Activated naive CD4-positive, alpha-beta T cell treated with anti-CD3 and anti-CD28 coated beads, Interleukin-2, amount 50 U/mL, for 24 hours (primary cell): ENCODE results near the gene ZDHHC12.
"Not testable (repeated sequence)": the region's sequence is repeated elsewhere in the genome, so short reads cannot be mapped to it uniquely, and the experiment has no call there.

Experiments used
- H3K27ac Mint-ChIP-seq: one replicate; pipeline ENCODE4 v1.8.0; 2021; ENCODE audit warnings: mild to moderate bottlenecking, mixed read lengths
- H3K27me3 Mint-ChIP-seq: one replicate; pipeline ENCODE4 v1.8.0; 2021; ENCODE audit warnings: mixed read lengths
- H3K36me3 Mint-ChIP-seq: one replicate; pipeline ENCODE4 v1.8.0; 2021; ENCODE audit warnings: mixed read lengths
- H3K4me1 Mint-ChIP-seq: one replicate; pipeline ENCODE4 v1.8.0; 2021; ENCODE audit warnings: mixed read lengths
- H3K4me3 Mint-ChIP-seq: one replicate; pipeline ENCODE4 v1.8.0; 2021; ENCODE audit warnings: mild to moderate bottlenecking, mixed read lengths
- H3K9me3 Mint-ChIP-seq: one replicate; pipeline ENCODE4 v1.8.0; 2021; ENCODE audit warnings: mixed read lengths

Gene ZDHHC12

GRCh38 chr9:128703616-128704355 is 20.1 kb downstream of the ZDHHC12 start:
- peaks cover 9% of the 10 kb centered on the region for H3K4me1 Mint-ChIP-seq
- no peaks in the 10 kb centered on the region for H3K36me3 Mint-ChIP-seq
- peak overlapping the region; percentile 82 for H3K27ac Mint-ChIP-seq
- H3K27me3 Mint-ChIP-seq = no peaks in the 10 kb centered on the region
- no peaks in the 10 kb centered on the region for H3K9me3 Mint-ChIP-seq
- H3K4me3 Mint-ChIP-seq = peak overlapping the region; percentile 69

GRCh38 chr9:128702949-128703615 is 20.8 kb downstream of the ZDHHC12 start:
- Mint-ChIP-seq H3K27me3 (no peaks in the 10 kb centered on the region), H3K27ac (peak overlapping the region; percentile 82), H3K4me3 (peak overlapping the region; percentile 69), H3K4me1 (peaks cover 9% of the 10 kb centered on the region), H3K9me3 (no peaks in the 10 kb centered on the region), H3K36me3 (no peaks in the 10 kb centered on the region)

- Mint-ChIP-seq H3K36me3 (no peaks in the 10 kb centered on the region), H3K9me3 (no peaks in the 10 kb centered on the region), H3K4me1 (peaks cover 9% of the 10 kb centered on the region), H3K27me3 (no peaks in the 10 kb centered on the region), H3K27ac (peak within 1 kb of the TSS; percentile 87), H3K4me3 (peak within 1 kb of the TSS; percentile 93)
These were observed 21.4 kb downstream of the ZDHHC12 start, which contains the start of gene PKN3 for GRCh38 chr9:128702445-128702948. PKN3 (plus strand) TSS chr9:128702503; CDS start chr9:128702916, 413 bp downstream.

- Mint-ChIP-seq H3K4me1 (peaks cover 9% of the 10 kb centered on the region), H3K9me3 (no peaks in the 10 kb centered on the region), H3K36me3 (peaks cover 3% of the 10 kb centered on the region), H3K27ac (no peak overlapping the region), H3K27me3 (no peaks in the 10 kb centered on the region), H3K4me3 (peak overlapping the region; percentile 52)
These were observed 22.6 kb downstream of the ZDHHC12 start for GRCh38 chr9:128701227-128701854.

- not testable (repeated sequence) for H3K9me3 Mint-ChIP-seq, H3K4me1 Mint-ChIP-seq, H3K27ac Mint-ChIP-seq, H3K4me3 Mint-ChIP-seq, H3K27me3 Mint-ChIP-seq, H3K36me3 Mint-ChIP-seq
These were observed 24.7 kb downstream of the ZDHHC12 start for GRCh38 chr9:128699096-128699795.

- Mint-ChIP-seq H3K27me3 (no peaks in the 10 kb centered on the region), H3K4me1 (peaks cover 17% of the 10 kb centered on the region), H3K9me3 (no peaks in the 10 kb centered on the region), H3K27ac (peak overlapping the region; percentile 23), H3K36me3 (peaks cover 18% of the 10 kb centered on the region), H3K4me3 (no peak overlapping the region)
These were observed 26.8 kb downstream of the ZDHHC12 start for GRCh38 chr9:128696923-128697707.

- H3K27me3 Mint-ChIP-seq = no peaks in the 10 kb centered on the region
- peaks cover 30% of the 10 kb centered on the region for H3K36me3 Mint-ChIP-seq
- no peak overlapping the region for H3K4me3 Mint-ChIP-seq
- peaks cover 24% of the 10 kb centered on the region for H3K4me1 Mint-ChIP-seq
- H3K9me3 Mint-ChIP-seq = no peaks in the 10 kb centered on the region
- no peak overlapping the region for H3K27ac Mint-ChIP-seq
These were observed 29.6 kb downstream of the ZDHHC12 start for GRCh38 chr9:128694344-128694743.

GRCh38 chr9:128693738-128694137 is 30.2 kb downstream of the ZDHHC12 start:
- not testable (repeated sequence) for H3K27me3 Mint-ChIP-seq, H3K9me3 Mint-ChIP-seq
- peak overlapping the region; percentile 8 for H3K4me3 Mint-ChIP-seq
- H3K27ac Mint-ChIP-seq = peak overlapping the region; percentile 80
- H3K36me3 Mint-ChIP-seq = peaks cover 30% of the 10 kb centered on the region
- peaks cover 24% of the 10 kb centered on the region for H3K4me1 Mint-ChIP-seq

GRCh38 chr9:128690684-128691034 is 33.3 kb downstream of the ZDHHC12 start:
- no peaks in the 10 kb centered on the region for H3K27me3 Mint-ChIP-seq
- H3K4me3 Mint-ChIP-seq = peak overlapping the region; percentile 98
- peaks cover 22% of the 10 kb centered on the region for H3K36me3 Mint-ChIP-seq
- peaks cover 48% of the 10 kb centered on the region for H3K4me1 Mint-ChIP-seq
- H3K9me3 Mint-ChIP-seq = no peaks in the 10 kb centered on the region
- H3K27ac Mint-ChIP-seq = peak overlapping the region; percentile 100

GRCh38 chr9:128689820-128690683 is 33.9 kb downstream of the ZDHHC12 start:
- H3K4me3 Mint-ChIP-seq = peak overlapping the region; percentile 98
- peak overlapping the region; percentile 100 for H3K27ac Mint-ChIP-seq
- H3K27me3 Mint-ChIP-seq = no peaks in the 10 kb centered on the region
- peaks cover 54% of the 10 kb centered on the region for H3K4me1 Mint-ChIP-seq
- peaks cover 22% of the 10 kb centered on the region for H3K36me3 Mint-ChIP-seq
- H3K9me3 Mint-ChIP-seq = no peaks in the 10 kb centered on the region

GRCh38 chr9:128689293-128689774 is 34.6 kb downstream of the ZDHHC12 start:
- peak overlapping the region; percentile 68 for H3K27ac Mint-ChIP-seq
- H3K4me3 Mint-ChIP-seq = peak overlapping the region; percentile 33
- H3K36me3 Mint-ChIP-seq = peaks cover 22% of the 10 kb centered on the region
- no peaks in the 10 kb centered on the region for H3K9me3 Mint-ChIP-seq
- H3K4me1 Mint-ChIP-seq = peaks cover 61% of the 10 kb centered on the region
- H3K27me3 Mint-ChIP-seq = no peaks in the 10 kb centered on the region

- H3K27me3 Mint-ChIP-seq = no peaks in the 10 kb centered on the region
- peak within 1 kb of the TSS; percentile 90 for H3K4me3 Mint-ChIP-seq
- H3K27ac Mint-ChIP-seq = peak within 1 kb of the TSS; percentile 96
- H3K4me1 Mint-ChIP-seq = peaks cover 62% of the 10 kb centered on the region
- no peaks in the 10 kb centered on the region for H3K9me3 Mint-ChIP-seq
- H3K36me3 Mint-ChIP-seq = peaks cover 20% of the 10 kb centered on the region
These were observed 35.2 kb downstream of the ZDHHC12 start, which contains the start of gene SET for GRCh38 chr9:128688501-128689292. SET (plus strand) TSS chr9:128689222; CDS start chr9:128689583, 361 bp downstream.

GRCh38 chr9:128687453-128687852 is 36.5 kb downstream of the ZDHHC12 start:
- peak overlapping the region; percentile 46 for H3K27ac Mint-ChIP-seq
- no peaks in the 10 kb centered on the region for H3K9me3 Mint-ChIP-seq
- H3K27me3 Mint-ChIP-seq = no peaks in the 10 kb centered on the region
- peaks cover 14% of the 10 kb centered on the region for H3K36me3 Mint-ChIP-seq
- peaks cover 59% of the 10 kb centered on the region for H3K4me1 Mint-ChIP-seq
- peak overlapping the region; percentile 26 for H3K4me3 Mint-ChIP-seq
